Testis (tissue), 2 donors: Measurements from ENCODE around the gene PON2.

ENCODE experiments used
- POLR2A ChIP-seq: fragments of 450-650 bp; IDR thresholded peaks from one replicate; pipeline ENCODE4 v1.6.1; 2017; ENCODE audit warnings: antibody characterized with exemption, mild to moderate bottlenecking, moderate library complexity
- TF ChIP-seq, protein P1 (sequence below), 3 experiments: fragments of 450-650 bp in 2 of 3; fragments of 200-600 bp in 1 of 3; sonication (generic) in 1 of 3; IDR thresholded peaks; one replicate each; pipeline ENCODE4 v1.5.1; 2016 to 2019; ENCODE audit warnings: antibody characterized with exemption in 3 of 3, mild to moderate bottlenecking in 2 of 3, moderate library complexity in 1 of 3

DNA sequence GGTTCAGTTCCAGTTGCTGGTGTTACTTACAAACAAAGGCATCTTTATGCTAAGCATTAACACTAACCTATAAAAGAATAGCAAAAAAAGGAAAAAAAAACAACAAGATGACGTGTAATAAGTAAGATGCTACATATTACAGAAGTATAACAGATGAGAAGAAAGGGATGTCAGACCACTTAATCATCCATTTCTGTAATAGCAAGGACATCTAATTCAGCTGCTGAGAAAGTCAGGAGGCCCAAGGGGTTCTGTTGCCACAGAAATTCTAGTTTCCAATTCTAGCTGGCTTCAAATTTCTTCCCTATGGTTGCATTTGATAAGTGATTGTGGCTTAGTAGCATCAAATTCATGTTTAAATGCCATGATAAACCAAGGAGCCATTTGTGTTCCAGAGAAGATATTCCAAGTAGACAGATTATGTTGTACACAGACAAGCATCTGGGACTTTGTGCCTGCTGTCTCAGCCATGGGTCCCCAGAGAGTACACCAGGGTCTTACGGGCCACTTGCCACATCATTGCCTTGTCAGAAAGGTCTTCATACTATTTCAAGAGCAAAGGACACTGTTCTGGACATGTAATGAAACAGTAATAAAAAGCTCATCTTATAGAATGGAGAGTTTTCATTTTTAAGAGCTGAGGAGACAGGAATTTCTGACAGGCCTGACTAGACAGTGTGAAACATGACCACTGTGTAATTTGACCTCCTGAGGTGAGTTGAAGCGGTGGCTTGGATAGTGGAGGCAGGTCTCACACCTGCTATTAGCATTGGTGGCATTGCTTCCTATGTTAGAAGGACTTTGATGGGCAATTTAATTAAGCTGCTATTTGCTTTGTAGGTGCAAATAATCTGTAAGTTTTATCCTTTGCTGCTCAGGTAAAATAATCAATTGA lies 46.7 kb upstream of the PON2 start:
- TF ChIP-seq, protein P1, sequence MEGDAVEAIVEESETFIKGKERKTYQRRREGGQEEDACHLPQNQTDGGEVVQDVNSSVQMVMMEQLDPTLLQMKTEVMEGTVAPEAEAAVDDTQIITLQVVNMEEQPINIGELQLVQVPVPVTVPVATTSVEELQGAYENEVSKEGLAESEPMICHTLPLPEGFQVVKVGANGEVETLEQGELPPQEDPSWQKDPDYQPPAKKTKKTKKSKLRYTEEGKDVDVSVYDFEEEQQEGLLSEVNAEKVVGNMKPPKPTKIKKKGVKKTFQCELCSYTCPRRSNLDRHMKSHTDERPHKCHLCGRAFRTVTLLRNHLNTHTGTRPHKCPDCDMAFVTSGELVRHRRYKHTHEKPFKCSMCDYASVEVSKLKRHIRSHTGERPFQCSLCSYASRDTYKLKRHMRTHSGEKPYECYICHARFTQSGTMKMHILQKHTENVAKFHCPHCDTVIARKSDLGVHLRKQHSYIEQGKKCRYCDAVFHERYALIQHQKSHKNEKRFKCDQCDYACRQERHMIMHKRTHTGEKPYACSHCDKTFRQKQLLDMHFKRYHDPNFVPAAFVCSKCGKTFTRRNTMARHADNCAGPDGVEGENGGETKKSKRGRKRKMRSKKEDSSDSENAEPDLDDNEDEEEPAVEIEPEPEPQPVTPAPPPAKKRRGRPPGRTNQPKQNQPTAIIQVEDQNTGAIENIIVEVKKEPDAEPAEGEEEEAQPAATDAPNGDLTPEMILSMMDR (IDR thresholded peaks at IDR 0.05), result no peak
- TF ChIP-seq POLR2A, result no peak
